ENCODE measurements around the gene AGFG2.

GRCh38 chr7:100509231-100509630 is 29.8 kb upstream of the AGFG2 start:
- no peak for TF ChIP-seq CTCF (IDR thresholded peaks at IDR 0.05; ENCODE audit: low read length)
- no peak for TF ChIP-seq EZH2phosphoT487 (IDR thresholded peaks at IDR 0.05; ENCODE audit: low read length)
- TF ChIP-seq EZH2 (optimal IDR thresholded peaks at IDR 0.05; ENCODE audit: low read depth, low read length) = no peak
